NCI-H146 (cell line): ENCODE measurements around the gene SDF2.
"Not testable (repeated sequence)": the region's sequence is repeated elsewhere in the genome, so short reads cannot be mapped to it uniquely, and the experiment has no call there.

Experiments
- DNase-seq: peaks from one replicate; lab custom pipeline; 2025; lab: John Stamatoyannopoulos, UW

SDF2 gene

GRCh38 chr17:28684963-28685362 is 23.3 kb upstream of the SDF2 start:
- DNase-seq = no peak

- no peak for DNase-seq
These were observed 20.9 kb upstream of the SDF2 start for GRCh38 chr17:28682655-28683054.

GRCh38 chr17:28675980-28676379 is 14.3 kb upstream of the SDF2 start:
- DNase-seq = no peak

- no peak for DNase-seq
These were observed 13.8 kb upstream of the SDF2 start for GRCh38 chr17:28675490-28675889.

- DNase-seq = no peak
These were observed 8.2 kb upstream of the SDF2 start for GRCh38 chr17:28669918-28670317.

- no peak for DNase-seq
These were observed 6.2 kb upstream of the SDF2 start for GRCh38 chr17:28667870-28668269.

- DNase-seq = no peak
These were observed 4.3 kb upstream of the SDF2 start for GRCh38 chr17:28665994-28666393.

GRCh38 chr17:28663723-28664122 is 2.0 kb upstream of the SDF2 start:
- no peak for DNase-seq

GRCh38 chr17:28662527-28662829 is 772 bp upstream of the SDF2 start:
- DNase-seq = no peak

- DNase-seq = not testable (repeated sequence)
These were observed 2.2 kb downstream of the SDF2 start for GRCh38 chr17:28659497-28659881.

GRCh38 chr17:28658766-28659496 is 2.8 kb downstream of the SDF2 start:
- DNase-seq = not testable (repeated sequence)

GRCh38 chr17:28658342-28658741 is 3.4 kb downstream of the SDF2 start:
- DNase-seq = not testable (repeated sequence)

- DNase-seq = no peak
These were observed 4.0 kb downstream of the SDF2 start for GRCh38 chr17:28657756-28658155.

- no peak for DNase-seq
These were observed 6.5 kb downstream of the SDF2 start for GRCh38 chr17:28655160-28655559.

- no peak for DNase-seq
These were observed 13.0 kb downstream of the SDF2 start for GRCh38 chr17:28648698-28649097.

GRCh38 chr17:28646039-28646754 is 15.5 kb downstream of the SDF2 start:
- DNase-seq = no peak

GRCh38 chr17:28645576-28645939 is 16.1 kb downstream of the SDF2 start:
- DNase-seq = no peak

GRCh38 chr17:28644787-28645575 is 16.7 kb downstream of the SDF2 start, which contains the start of gene BLTP2:
TSS of gene BLTP2 (minus strand) at chr17:28645158. CDS start at chr17:28645056, 102 bp downstream.
- peak; percentile 95 for DNase-seq

- DNase-seq = peak; percentile 54
These were observed 17.5 kb downstream of the SDF2 start for GRCh38 chr17:28643983-28644786.

GRCh38 chr17:28641579-28641978 is 20.1 kb downstream of the SDF2 start:
- DNase-seq = no peak

- DNase-seq = no peak
These were observed 26.2 kb downstream of the SDF2 start for GRCh38 chr17:28635506-28635905.

- no peak for DNase-seq
These were observed 27.4 kb downstream of the SDF2 start for GRCh38 chr17:28634206-28634865.
